HEK293 (cell line): Measurements from ENCODE around the gene MRFAP1.
A peak's percentile ranks its signal among the peaks of the same experiment; 100 is the strongest.

ENCODE experiments used
- KLF10 ChIP-seq: fragments of 450-650 bp; IDR thresholded peaks from 2 replicates; pipeline ENCODE4 v1.5.1; 2018; ENCODE audit warnings: missing biosample characterization, mild to moderate bottlenecking, missing genetic modification characterization
- REPIN1 ChIP-seq: fragments of 450-650 bp; formaldehyde crosslinking; IDR thresholded peaks from 2 replicates; pipeline ENCODE4 v1.5.1; 2017; ENCODE audit warnings: missing biosample characterization, missing genetic modification characterization, low read depth
- SCRT1 ChIP-seq: fragments of 450-650 bp; formaldehyde crosslinking; IDR thresholded peaks from 2 replicates; pipeline ENCODE4 v1.5.1; 2016; ENCODE audit warnings: missing biosample characterization, missing genetic modification characterization, borderline replicate concordance
- SP2 ChIP-seq: fragments of 450-650 bp; formaldehyde crosslinking; IDR thresholded peaks from 2 replicates; pipeline ENCODE4 v1.5.1; 2016; ENCODE audit warnings: missing biosample characterization, missing genetic modification characterization
- TCF7L2 ChIP-seq: IDR thresholded peaks from 2 replicates; pipeline ENCODE4 v1.6.1; 2011; ENCODE audit warnings: low read depth, mild to moderate bottlenecking, inconsistent platforms, low read length, moderate library complexity, borderline replicate concordance
- YY2 ChIP-seq: fragments of 450-650 bp; formaldehyde crosslinking; IDR thresholded peaks from 2 replicates; pipeline ENCODE4 v1.5.1; 2016; ENCODE audit warnings: missing biosample characterization, missing genetic modification characterization
- ZEB2 ChIP-seq: fragments of 450-650 bp; formaldehyde crosslinking; IDR thresholded peaks from 2 replicates; pipeline ENCODE4 v1.5.1; 2016; ENCODE audit warnings: missing biosample characterization, missing genetic modification characterization
- ZFP3 ChIP-seq: fragments of 450-650 bp; formaldehyde crosslinking; IDR thresholded peaks from 2 replicates; pipeline ENCODE4 v1.5.1; 2016; ENCODE audit warnings: low read depth, missing biosample characterization, missing genetic modification characterization
- ZNF112 ChIP-seq: fragments of 450-650 bp; formaldehyde crosslinking; IDR thresholded peaks from 2 replicates; pipeline ENCODE4 v1.5.0; 2017; ENCODE audit warnings: missing biosample characterization, missing genetic modification characterization
- ZNF140 ChIP-seq: fragments of 450-650 bp; formaldehyde crosslinking; IDR thresholded peaks from 2 replicates; pipeline ENCODE4 v1.5.1; 2016; ENCODE audit warnings: missing biosample characterization, missing genetic modification characterization
- ZNF169 ChIP-seq: fragments of 450-650 bp; formaldehyde crosslinking; IDR thresholded peaks from 2 replicates; pipeline ENCODE4 v1.5.1; 2016; ENCODE audit warnings: missing biosample characterization, missing genetic modification characterization
- ZNF239 ChIP-seq: fragments of 450-650 bp; formaldehyde crosslinking; IDR thresholded peaks from 2 replicates; pipeline ENCODE4 v1.5.1; 2016; ENCODE audit warnings: missing biosample characterization, missing genetic modification characterization
- ZNF274 ChIP-seq, 2 experiments: fragments of 200-500 bp in 1 of 2; fragments of 450-650 bp in 1 of 2; sonication (Bioruptor generic) in 1 of 2; formaldehyde crosslinking in 1 of 2; IDR thresholded peaks; 2 replicates each; pipeline versions ENCODE4 v1.5.1 to v1.6.1; 2014 to 2016; ENCODE audit warnings: borderline replicate concordance in 1 of 2, inconsistent platforms in 1 of 2, low read length in 1 of 2, missing biosample characterization in 1 of 2, missing genetic modification characterization in 1 of 2
- ZNF335 ChIP-seq: fragments of 450-650 bp; formaldehyde crosslinking; conservative IDR thresholded peaks from 2 replicates; pipeline ENCODE4 v1.5.1; 2016; ENCODE audit warnings: missing biosample characterization, missing genetic modification characterization
- ZNF423 ChIP-seq: fragments of 450-650 bp; formaldehyde crosslinking; IDR thresholded peaks from 2 replicates; pipeline ENCODE4 v1.5.1; 2016; ENCODE audit warnings: missing biosample characterization, missing genetic modification characterization
- ZNF549 ChIP-seq: fragments of 450-650 bp; IDR thresholded peaks from 2 replicates; pipeline ENCODE4 v1.5.1; 2018; ENCODE audit warnings: missing biosample characterization, missing genetic modification characterization, mild to moderate bottlenecking, inconsistent platforms, moderate library complexity
- ZNF629 ChIP-seq: fragments of 450-650 bp; formaldehyde crosslinking; IDR thresholded peaks from 2 replicates; pipeline ENCODE4 v1.5.1; 2017; ENCODE audit warnings: missing biosample characterization, missing genetic modification characterization
- ZNF843 ChIP-seq: fragments of 450-650 bp; formaldehyde crosslinking; IDR thresholded peaks from 2 replicates; pipeline ENCODE4 v1.5.1; 2016; ENCODE audit warnings: missing biosample characterization, missing genetic modification characterization
- ZSCAN23 ChIP-seq: fragments of 450-650 bp; formaldehyde crosslinking; IDR thresholded peaks from 2 replicates; pipeline ENCODE4 v1.5.1; 2016; ENCODE audit warnings: missing biosample characterization, missing genetic modification characterization
- TF ChIP-seq, protein P1 (sequence below): fragments of 450-650 bp; formaldehyde crosslinking; IDR thresholded peaks from 2 replicates; pipeline ENCODE4 v1.5.1; 2016; ENCODE audit warnings: missing biosample characterization, missing genetic modification characterization
- TF ChIP-seq, protein P2 (sequence below): fragments of 450-650 bp; formaldehyde crosslinking; IDR thresholded peaks from 2 replicates; pipeline ENCODE4 v1.5.1; 2016; ENCODE audit warnings: missing biosample characterization, missing genetic modification characterization, borderline replicate concordance
- TF ChIP-seq, protein P3 (sequence below): fragments of 450-650 bp; formaldehyde crosslinking; IDR thresholded peaks from 2 replicates; pipeline ENCODE4 v1.5.1; 2016; ENCODE audit warnings: missing biosample characterization, missing genetic modification characterization
- TF ChIP-seq, protein P4 (sequence below): fragments of 450-650 bp; formaldehyde crosslinking; IDR thresholded peaks from 2 replicates; pipeline ENCODE4 v1.5.1; 2017; ENCODE audit warnings: missing biosample characterization, missing genetic modification characterization
- TF ChIP-seq, protein P5 (sequence below): fragments of 450-650 bp; IDR thresholded peaks from 2 replicates; pipeline ENCODE4 v1.5.1; 2018; ENCODE audit warnings: missing biosample characterization, missing genetic modification characterization
- TF ChIP-seq, protein P6 (sequence below): fragments of 450-650 bp; formaldehyde crosslinking; IDR thresholded peaks from 2 replicates; pipeline ENCODE4 v1.5.1; 2017; ENCODE audit warnings: missing biosample characterization, missing genetic modification characterization

The MRFAP1 gene

DNA sequence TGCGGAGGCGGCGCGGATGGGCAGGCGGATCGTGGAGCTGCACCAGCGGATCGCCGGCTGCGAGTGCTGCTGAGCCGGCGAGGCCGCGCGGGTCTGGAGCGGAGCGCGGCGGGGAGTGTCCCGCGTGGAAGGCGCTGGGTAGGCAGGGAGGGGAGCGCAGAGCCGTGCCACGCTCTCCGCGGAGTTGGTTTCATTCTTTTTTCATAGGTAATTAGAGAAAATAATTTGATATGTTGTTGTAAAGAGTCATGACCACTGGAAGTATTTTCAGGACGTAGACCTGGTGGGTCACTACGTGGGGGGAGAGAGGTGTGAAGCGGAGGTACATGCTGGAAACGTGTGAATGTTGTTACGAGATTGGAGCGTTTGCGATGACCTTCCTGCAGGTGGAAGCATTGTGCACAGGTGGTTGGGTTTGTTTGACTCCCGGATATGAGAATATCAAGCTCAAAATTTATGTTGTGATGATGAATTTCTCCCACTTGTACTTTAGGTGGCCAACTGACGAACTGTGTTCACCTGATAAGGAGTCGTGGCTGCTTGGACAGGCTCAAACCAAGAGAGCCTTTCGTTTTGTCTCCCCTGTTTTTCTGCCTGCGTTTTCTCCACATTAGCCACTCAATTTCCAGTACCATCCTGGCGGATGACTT is 34.1 kb downstream of the MRFAP1 start (continued):
- TF ChIP-seq REPIN1 (tag by site-specific recombination) (no peak), ZNF140 (tag by site-specific recombination) (no peak), SCRT1 (tag by site-specific recombination) (peak; percentile 77), SP2 (tag by site-specific recombination) (no peak), ZNF239 (tag by site-specific recombination) (no peak), ZNF629 (tag by site-specific recombination) (no peak), KLF10 (no peak), ZEB2 (peak; percentile 46; the same call in 1 of the 2 replicates), ZNF423 (tag by site-specific recombination) (no peak), ZSCAN23 (no peak), ZNF335 (peak; percentile 51; the same call in 1 of the 2 replicates), YY2 (tag by site-specific recombination) (no peak), ZNF274 (IDR thresholded peaks at IDR 0.05; ENCODE audit: low read length) (no peak), ZNF274 (tag by site-specific recombination; IDR thresholded peaks at IDR 0.05; ENCODE audit: borderline replicate concordance) (no peak), ZNF843 (tag by site-specific recombination) (no peak; the same call in 1 of the 2 replicates), ZNF549 (tag by site-specific recombination) (no peak), ZFP3 (no peak), ZNF169 (tag by site-specific recombination) (no peak), ZNF112 (no peak), TCF7L2 (no peak)
- TF ChIP-seq, protein P1, sequence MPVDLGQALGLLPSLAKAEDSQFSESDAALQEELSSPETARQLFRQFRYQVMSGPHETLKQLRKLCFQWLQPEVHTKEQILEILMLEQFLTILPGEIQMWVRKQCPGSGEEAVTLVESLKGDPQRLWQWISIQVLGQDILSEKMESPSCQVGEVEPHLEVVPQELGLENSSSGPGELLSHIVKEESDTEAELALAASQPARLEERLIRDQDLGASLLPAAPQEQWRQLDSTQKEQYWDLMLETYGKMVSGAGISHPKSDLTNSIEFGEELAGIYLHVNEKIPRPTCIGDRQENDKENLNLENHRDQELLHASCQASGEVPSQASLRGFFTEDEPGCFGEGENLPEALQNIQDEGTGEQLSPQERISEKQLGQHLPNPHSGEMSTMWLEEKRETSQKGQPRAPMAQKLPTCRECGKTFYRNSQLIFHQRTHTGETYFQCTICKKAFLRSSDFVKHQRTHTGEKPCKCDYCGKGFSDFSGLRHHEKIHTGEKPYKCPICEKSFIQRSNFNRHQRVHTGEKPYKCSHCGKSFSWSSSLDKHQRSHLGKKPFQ (tag by site-specific recombination) = peak; percentile 97
- TF ChIP-seq, protein P2, sequence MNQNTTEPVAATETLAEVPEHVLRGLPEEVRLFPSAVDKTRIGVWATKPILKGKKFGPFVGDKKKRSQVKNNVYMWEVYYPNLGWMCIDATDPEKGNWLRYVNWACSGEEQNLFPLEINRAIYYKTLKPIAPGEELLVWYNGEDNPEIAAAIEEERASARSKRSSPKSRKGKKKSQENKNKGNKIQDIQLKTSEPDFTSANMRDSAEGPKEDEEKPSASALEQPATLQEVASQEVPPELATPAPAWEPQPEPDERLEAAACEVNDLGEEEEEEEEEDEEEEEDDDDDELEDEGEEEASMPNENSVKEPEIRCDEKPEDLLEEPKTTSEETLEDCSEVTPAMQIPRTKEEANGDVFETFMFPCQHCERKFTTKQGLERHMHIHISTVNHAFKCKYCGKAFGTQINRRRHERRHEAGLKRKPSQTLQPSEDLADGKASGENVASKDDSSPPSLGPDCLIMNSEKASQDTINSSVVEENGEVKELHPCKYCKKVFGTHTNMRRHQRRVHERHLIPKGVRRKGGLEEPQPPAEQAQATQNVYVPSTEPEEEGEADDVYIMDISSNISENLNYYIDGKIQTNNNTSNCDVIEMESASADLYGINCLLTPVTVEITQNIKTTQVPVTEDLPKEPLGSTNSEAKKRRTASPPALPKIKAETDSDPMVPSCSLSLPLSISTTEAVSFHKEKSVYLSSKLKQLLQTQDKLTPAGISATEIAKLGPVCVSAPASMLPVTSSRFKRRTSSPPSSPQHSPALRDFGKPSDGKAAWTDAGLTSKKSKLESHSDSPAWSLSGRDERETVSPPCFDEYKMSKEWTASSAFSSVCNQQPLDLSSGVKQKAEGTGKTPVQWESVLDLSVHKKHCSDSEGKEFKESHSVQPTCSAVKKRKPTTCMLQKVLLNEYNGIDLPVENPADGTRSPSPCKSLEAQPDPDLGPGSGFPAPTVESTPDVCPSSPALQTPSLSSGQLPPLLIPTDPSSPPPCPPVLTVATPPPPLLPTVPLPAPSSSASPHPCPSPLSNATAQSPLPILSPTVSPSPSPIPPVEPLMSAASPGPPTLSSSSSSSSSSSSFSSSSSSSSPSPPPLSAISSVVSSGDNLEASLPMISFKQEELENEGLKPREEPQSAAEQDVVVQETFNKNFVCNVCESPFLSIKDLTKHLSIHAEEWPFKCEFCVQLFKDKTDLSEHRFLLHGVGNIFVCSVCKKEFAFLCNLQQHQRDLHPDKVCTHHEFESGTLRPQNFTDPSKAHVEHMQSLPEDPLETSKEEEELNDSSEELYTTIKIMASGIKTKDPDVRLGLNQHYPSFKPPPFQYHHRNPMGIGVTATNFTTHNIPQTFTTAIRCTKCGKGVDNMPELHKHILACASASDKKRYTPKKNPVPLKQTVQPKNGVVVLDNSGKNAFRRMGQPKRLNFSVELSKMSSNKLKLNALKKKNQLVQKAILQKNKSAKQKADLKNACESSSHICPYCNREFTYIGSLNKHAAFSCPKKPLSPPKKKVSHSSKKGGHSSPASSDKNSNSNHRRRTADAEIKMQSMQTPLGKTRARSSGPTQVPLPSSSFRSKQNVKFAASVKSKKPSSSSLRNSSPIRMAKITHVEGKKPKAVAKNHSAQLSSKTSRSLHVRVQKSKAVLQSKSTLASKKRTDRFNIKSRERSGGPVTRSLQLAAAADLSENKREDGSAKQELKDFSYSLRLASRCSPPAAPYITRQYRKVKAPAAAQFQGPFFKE = no peak
- TF ChIP-seq, protein P3, sequence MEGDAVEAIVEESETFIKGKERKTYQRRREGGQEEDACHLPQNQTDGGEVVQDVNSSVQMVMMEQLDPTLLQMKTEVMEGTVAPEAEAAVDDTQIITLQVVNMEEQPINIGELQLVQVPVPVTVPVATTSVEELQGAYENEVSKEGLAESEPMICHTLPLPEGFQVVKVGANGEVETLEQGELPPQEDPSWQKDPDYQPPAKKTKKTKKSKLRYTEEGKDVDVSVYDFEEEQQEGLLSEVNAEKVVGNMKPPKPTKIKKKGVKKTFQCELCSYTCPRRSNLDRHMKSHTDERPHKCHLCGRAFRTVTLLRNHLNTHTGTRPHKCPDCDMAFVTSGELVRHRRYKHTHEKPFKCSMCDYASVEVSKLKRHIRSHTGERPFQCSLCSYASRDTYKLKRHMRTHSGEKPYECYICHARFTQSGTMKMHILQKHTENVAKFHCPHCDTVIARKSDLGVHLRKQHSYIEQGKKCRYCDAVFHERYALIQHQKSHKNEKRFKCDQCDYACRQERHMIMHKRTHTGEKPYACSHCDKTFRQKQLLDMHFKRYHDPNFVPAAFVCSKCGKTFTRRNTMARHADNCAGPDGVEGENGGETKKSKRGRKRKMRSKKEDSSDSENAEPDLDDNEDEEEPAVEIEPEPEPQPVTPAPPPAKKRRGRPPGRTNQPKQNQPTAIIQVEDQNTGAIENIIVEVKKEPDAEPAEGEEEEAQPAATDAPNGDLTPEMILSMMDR (tag by site-specific recombination) = peak; percentile 59
- TF ChIP-seq, protein P4, sequence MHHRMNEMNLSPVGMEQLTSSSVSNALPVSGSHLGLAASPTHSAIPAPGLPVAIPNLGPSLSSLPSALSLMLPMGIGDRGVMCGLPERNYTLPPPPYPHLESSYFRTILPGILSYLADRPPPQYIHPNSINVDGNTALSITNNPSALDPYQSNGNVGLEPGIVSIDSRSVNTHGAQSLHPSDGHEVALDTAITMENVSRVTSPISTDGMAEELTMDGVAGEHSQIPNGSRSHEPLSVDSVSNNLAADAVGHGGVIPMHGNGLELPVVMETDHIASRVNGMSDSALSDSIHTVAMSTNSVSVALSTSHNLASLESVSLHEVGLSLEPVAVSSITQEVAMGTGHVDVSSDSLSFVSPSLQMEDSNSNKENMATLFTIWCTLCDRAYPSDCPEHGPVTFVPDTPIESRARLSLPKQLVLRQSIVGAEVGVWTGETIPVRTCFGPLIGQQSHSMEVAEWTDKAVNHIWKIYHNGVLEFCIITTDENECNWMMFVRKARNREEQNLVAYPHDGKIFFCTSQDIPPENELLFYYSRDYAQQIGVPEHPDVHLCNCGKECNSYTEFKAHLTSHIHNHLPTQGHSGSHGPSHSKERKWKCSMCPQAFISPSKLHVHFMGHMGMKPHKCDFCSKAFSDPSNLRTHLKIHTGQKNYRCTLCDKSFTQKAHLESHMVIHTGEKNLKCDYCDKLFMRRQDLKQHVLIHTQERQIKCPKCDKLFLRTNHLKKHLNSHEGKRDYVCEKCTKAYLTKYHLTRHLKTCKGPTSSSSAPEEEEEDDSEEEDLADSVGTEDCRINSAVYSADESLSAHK = no peak
- TF ChIP-seq, protein P5, sequence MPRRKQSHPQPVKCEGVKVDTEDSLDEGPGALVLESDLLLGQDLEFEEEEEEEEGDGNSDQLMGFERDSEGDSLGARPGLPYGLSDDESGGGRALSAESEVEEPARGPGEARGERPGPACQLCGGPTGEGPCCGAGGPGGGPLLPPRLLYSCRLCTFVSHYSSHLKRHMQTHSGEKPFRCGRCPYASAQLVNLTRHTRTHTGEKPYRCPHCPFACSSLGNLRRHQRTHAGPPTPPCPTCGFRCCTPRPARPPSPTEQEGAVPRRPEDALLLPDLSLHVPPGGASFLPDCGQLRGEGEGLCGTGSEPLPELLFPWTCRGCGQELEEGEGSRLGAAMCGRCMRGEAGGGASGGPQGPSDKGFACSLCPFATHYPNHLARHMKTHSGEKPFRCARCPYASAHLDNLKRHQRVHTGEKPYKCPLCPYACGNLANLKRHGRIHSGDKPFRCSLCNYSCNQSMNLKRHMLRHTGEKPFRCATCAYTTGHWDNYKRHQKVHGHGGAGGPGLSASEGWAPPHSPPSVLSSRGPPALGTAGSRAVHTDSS (tag by site-specific recombination) = no peak
- TF ChIP-seq, protein P6, sequence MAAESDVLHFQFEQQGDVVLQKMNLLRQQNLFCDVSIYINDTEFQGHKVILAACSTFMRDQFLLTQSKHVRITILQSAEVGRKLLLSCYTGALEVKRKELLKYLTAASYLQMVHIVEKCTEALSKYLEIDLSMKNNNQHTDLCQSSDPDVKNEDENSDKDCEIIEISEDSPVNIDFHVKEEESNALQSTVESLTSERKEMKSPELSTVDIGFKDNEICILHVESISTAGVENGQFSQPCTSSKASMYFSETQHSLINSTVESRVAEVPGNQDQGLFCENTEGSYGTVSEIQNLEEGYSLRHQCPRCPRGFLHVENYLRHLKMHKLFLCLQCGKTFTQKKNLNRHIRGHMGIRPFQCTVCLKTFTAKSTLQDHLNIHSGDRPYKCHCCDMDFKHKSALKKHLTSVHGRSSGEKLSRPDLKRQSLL = no peak
